ENCODE data around the gene FSTL1. TPM values are rescaled to one million over a fixed set of nuclear protein-coding genes. Genes with fewer than 3 reads are reported as not detected.
A peak's percentile ranks its signal among the peaks of the same experiment; 100 is the strongest.

FSTL1 gene
- total and polyA plus RNA-seq, 8 donors, result 14.2 to 946 (median 97.7) TPM

- Histone ChIP-seq H3K4me1 (peaks cover 0 to 91% (median 43%) of the 10 kb centered on the region in 4 donors), H3K27me3 (peaks cover 0 to 4% (median 0%) of the 10 kb centered on the region in 3 donors), H3K4me3 (no peak overlapping the region), H3K9me3 (no peaks in the 10 kb centered on the region), H3K27ac (peak overlapping the region in 2 of 5 donors; percentile 8 to 61), H3K36me3 (peaks cover 0 to 12% (median 7%) of the 10 kb centered on the region in 4 donors)
- intact Hi-C loops (cut with DNase I; ENCODE audit: low total_unique reads), result no loop called here
- DNase-seq, result peak in 1 of 2 donors; percentile 48
- WGBS, 5 donors, result 35 to 64% (median 52%) methylated on average over 1 of the region's 1 CpG
- TF ChIP-seq POLR2A (IDR thresholded peaks at IDR 0.05) (no peak), CTCF (IDR thresholded peaks at IDR 0.05) (no peak), POLR2AphosphoS5 (IDR thresholded peaks at IDR 0.05) (no peak), EP300 (IDR thresholded peaks at IDR 0.05) (no peak)
Measured at GRCh38 chr3:120443626-120444123, 7.1 kb downstream of the FSTL1 start.

GRCh38 chr3:120442975-120443517 is 7.7 kb downstream of the FSTL1 start:
- Histone ChIP-seq H3K4me3 (no peak overlapping the region), H3K4me1 (peaks cover 5 to 91% (median 43%) of the 10 kb centered on the region in 4 donors), H3K9me3 (no peaks in the 10 kb centered on the region), H3K27me3 (no peaks in the 10 kb centered on the region), H3K27ac (peak overlapping the region in 1 of 5 donors; percentile 61), H3K36me3 (peaks cover 0 to 12% (median 7%) of the 10 kb centered on the region in 4 donors)
- intact Hi-C loops (cut with DNase I; ENCODE audit: low total_unique reads), result no loop called here
- no peak for DNase-seq
- TF ChIP-seq POLR2AphosphoS5 (IDR thresholded peaks at IDR 0.05) (no peak), CTCF (IDR thresholded peaks at IDR 0.05) (no peak)
- 60 to 73% (median 65%) methylated on average over 1 to 2 of the region's 2 CpGs for WGBS, 5 donors

- H3K4me1 ChIP-seq, result peaks cover 4 to 86% (median 39%) of the 10 kb centered on the region in 4 donors
- peaks cover 4 to 12% (median 7%) of the 10 kb centered on the region in 4 donors for H3K36me3 ChIP-seq
- TF ChIP-seq POLR2A (IDR thresholded peaks at IDR 0.05) (no peak), EP300 (IDR thresholded peaks at IDR 0.05) (no peak), POLR2AphosphoS5 (IDR thresholded peaks at IDR 0.05) (no peak), CTCF (IDR thresholded peaks at IDR 0.05) (no peak)
- 41 to 61% (median 49%) methylated on average over 4 of the region's 4 CpGs for WGBS, 5 donors
- intact Hi-C loops (cut with DNase I; ENCODE audit: low total_unique reads), result no loop called here
- H3K27me3 ChIP-seq, result no peaks in the 10 kb centered on the region
- H3K9me3 ChIP-seq, result no peaks in the 10 kb centered on the region
- DNase-seq, result no peak
- H3K27ac ChIP-seq, result peak overlapping the region in 1 of 5 donors; percentile 38
- no peak overlapping the region for H3K4me3 ChIP-seq
Measured at GRCh38 chr3:120441776-120442175, 9.0 kb downstream of the FSTL1 start.

GRCh38 chr3:120440762-120441161 is 10.0 kb downstream of the FSTL1 start:
- TF ChIP-seq POLR2A (IDR thresholded peaks at IDR 0.05) (no peak), POLR2AphosphoS5 (IDR thresholded peaks at IDR 0.05) (no peak), CTCF (IDR thresholded peaks at IDR 0.05) (no peak), EP300 (IDR thresholded peaks at IDR 0.05) (no peak)
- Histone ChIP-seq H3K4me1 (peaks cover 0 to 83% (median 41%) of the 10 kb centered on the region in 4 donors), H3K4me3 (no peak overlapping the region), H3K36me3 (peaks cover 4 to 12% (median 7%) of the 10 kb centered on the region in 4 donors), H3K27ac (peak overlapping the region in 3 of 5 donors; percentile 53 to 75 (median 60)), H3K9me3 (no peaks in the 10 kb centered on the region), H3K27me3 (no peaks in the 10 kb centered on the region)
- 52 to 78% (median 67%) methylated on average over 3 of the region's 3 CpGs for WGBS, 5 donors
- intact Hi-C loops (cut with DNase I; ENCODE audit: low total_unique reads), result no loop called here
- no peak for DNase-seq
